Neuron (in vitro differentiated cells): ENCODE data around the gene PLD4.

ENCODE experiments used
- H2AFZ ChIP-seq: one replicate; pipeline ENCODE4 v1.6.1; 2013; ENCODE audit warnings: low read depth, mild to moderate bottlenecking, inconsistent platforms, low read length, moderate library complexity
- H3K27me3 ChIP-seq: one replicate; pipeline ENCODE4 v1.6.1; 2013; ENCODE audit warnings: low read length; ENCODE audit not compliant: insufficient read depth
- H3K36me3 ChIP-seq: one replicate; pipeline ENCODE4 v1.6.1; 2013; ENCODE audit warnings: low read length; ENCODE audit not compliant: insufficient read depth
- H3K4me1 ChIP-seq: one replicate; pipeline ENCODE4 v1.6.1; 2013; ENCODE audit warnings: low read length; ENCODE audit not compliant: insufficient read depth
- H3K4me3 ChIP-seq: 2 replicates; pipeline ENCODE4 v1.5.1; 2013; ENCODE audit warnings: mild to moderate bottlenecking, low read length, moderate library complexity
- H3K9me3 ChIP-seq: one replicate; pipeline ENCODE4 v1.6.1; 2013; ENCODE audit warnings: low read length

Gene PLD4

GRCh38 chr14:104919993-104920315, 4.7 kb upstream of the PLD4 start:
- H2AFZ ChIP-seq, result no peak overlapping the region
- peaks cover 7% of the 10 kb centered on the region for H3K9me3 ChIP-seq
- no peaks in the 10 kb centered on the region for H3K36me3 ChIP-seq
- H3K4me3 ChIP-seq, result no peak overlapping the region
- no peaks in the 10 kb centered on the region for H3K4me1 ChIP-seq
- no peaks in the 10 kb centered on the region for H3K27me3 ChIP-seq

- no peaks in the 10 kb centered on the region for H3K4me1 ChIP-seq
- H3K9me3 ChIP-seq, result peaks cover 7% of the 10 kb centered on the region
- H3K36me3 ChIP-seq, result no peaks in the 10 kb centered on the region
- H2AFZ ChIP-seq, result no peak overlapping the region
- no peak overlapping the region for H3K4me3 ChIP-seq
- H3K27me3 ChIP-seq, result no peaks in the 10 kb centered on the region
Measured at GRCh38 chr14:104923640-104924420, 849 bp upstream of the PLD4 start.

GRCh38 chr14:104925214-104925854, 655 bp downstream of the PLD4 start:
- Histone ChIP-seq H3K27me3 (peaks cover 4% of the 10 kb centered on the region), H3K4me1 (no peaks in the 10 kb centered on the region), H3K4me3 (no peak overlapping the region), H3K36me3 (no peaks in the 10 kb centered on the region), H3K9me3 (peaks cover 7% of the 10 kb centered on the region), H2AFZ (no peak overlapping the region)

- Histone ChIP-seq H3K4me1 (no peaks in the 10 kb centered on the region), H2AFZ (no peak overlapping the region), H3K4me3 (no peak overlapping the region), H3K36me3 (no peaks in the 10 kb centered on the region), H3K27me3 (peaks cover 11% of the 10 kb centered on the region), H3K9me3 (peaks cover 4% of the 10 kb centered on the region)
Measured at GRCh38 chr14:104925855-104926609, 1.4 kb downstream of the PLD4 start.

- peaks cover 4% of the 10 kb centered on the region for H3K9me3 ChIP-seq
- H3K36me3 ChIP-seq, result no peaks in the 10 kb centered on the region
- H3K4me1 ChIP-seq, result no peaks in the 10 kb centered on the region
- H2AFZ ChIP-seq, result no peak overlapping the region
- no peak overlapping the region for H3K4me3 ChIP-seq
- peaks cover 18% of the 10 kb centered on the region for H3K27me3 ChIP-seq
Measured at GRCh38 chr14:104926619-104927431, 2.1 kb downstream of the PLD4 start.

- Histone ChIP-seq H3K9me3 (peaks cover 4% of the 10 kb centered on the region), H3K27me3 (peaks cover 24% of the 10 kb centered on the region), H3K4me3 (no peak overlapping the region), H2AFZ (no peak overlapping the region), H3K4me1 (no peaks in the 10 kb centered on the region), H3K36me3 (no peaks in the 10 kb centered on the region)
Measured at GRCh38 chr14:104927432-104927816, 2.7 kb downstream of the PLD4 start.

- Histone ChIP-seq H3K9me3 (peaks cover 4% of the 10 kb centered on the region), H3K4me3 (no peak overlapping the region), H3K36me3 (no peaks in the 10 kb centered on the region), H2AFZ (no peak overlapping the region), H3K27me3 (peaks cover 27% of the 10 kb centered on the region), H3K4me1 (no peaks in the 10 kb centered on the region)
Measured at GRCh38 chr14:104927901-104928300, 3.2 kb downstream of the PLD4 start.

GRCh38 chr14:104928391-104929133, 3.9 kb downstream of the PLD4 start:
- H3K4me3 ChIP-seq, result no peak overlapping the region
- no peaks in the 10 kb centered on the region for H3K4me1 ChIP-seq
- peaks cover 4% of the 10 kb centered on the region for H3K9me3 ChIP-seq
- H3K36me3 ChIP-seq, result no peaks in the 10 kb centered on the region
- H3K27me3 ChIP-seq, result peaks cover 27% of the 10 kb centered on the region
- no peak overlapping the region for H2AFZ ChIP-seq

GRCh38 chr14:104929268-104930230, 4.9 kb downstream of the PLD4 start:
- H3K4me3 ChIP-seq, result no peak overlapping the region
- peaks cover 33% of the 10 kb centered on the region for H3K27me3 ChIP-seq
- no peaks in the 10 kb centered on the region for H3K4me1 ChIP-seq

GRCh38 chr14:104930526-104931303, 6.0 kb downstream of the PLD4 start:
- Histone ChIP-seq H3K9me3 (no peaks in the 10 kb centered on the region), H3K36me3 (no peaks in the 10 kb centered on the region), H2AFZ (no peak overlapping the region), H3K27me3 (peaks cover 44% of the 10 kb centered on the region), H3K4me1 (no peaks in the 10 kb centered on the region), H3K4me3 (no peak overlapping the region)

More at GRCh38 chr14:104929268-104930230, 4.9 kb downstream of the PLD4 start:
- Histone ChIP-seq H3K36me3 (no peaks in the 10 kb centered on the region), H3K9me3 (peaks cover 2% of the 10 kb centered on the region), H2AFZ (no peak overlapping the region)

- H2AFZ ChIP-seq, result no peak overlapping the region
- no peak overlapping the region for H3K4me3 ChIP-seq
- H3K27me3 ChIP-seq, result peaks cover 46% of the 10 kb centered on the region
- no peaks in the 10 kb centered on the region for H3K36me3 ChIP-seq
- H3K4me1 ChIP-seq, result no peaks in the 10 kb centered on the region
- H3K9me3 ChIP-seq, result no peaks in the 10 kb centered on the region
Measured at GRCh38 chr14:104931304-104931770, 6.7 kb downstream of the PLD4 start.
